SK-N-SH (cell line): ENCODE measurements around the gene UNC5CL. TPM values are rescaled to one million over a fixed set of nuclear protein-coding genes. Genes with fewer than 3 reads are reported as not detected.

Experiments
- CTCF ChIA-PET: fragments of 300-600, 350-600 bp; formaldehyde crosslinking; extraction: SDS; loops from one replicate; lab custom pipeline; 2021; lab: Yijun Ruan, JAX
- POLR2A ChIA-PET: fragments of 350-600 bp; sonication (Branson Sonifier 250); formaldehyde crosslinking; extraction: SDS; loops from one replicate; lab custom pipeline; 2020; ENCODE audit warnings: antibody characterized with exemption, inconsistent platforms; lab: Yijun Ruan, JAX
- DNase-seq: peaks from one replicate; pipeline ENCODE4 v3.0.0; 2012
- H2AFZ ChIP-seq: fragments of 200-600 bp; sonication (generic); 2 replicates; pipeline ENCODE4 v1.8.1; 2016; ENCODE audit warnings: antibody characterized with exemption, mild to moderate bottlenecking, low read depth
- H3F3A ChIP-seq: fragments of 200-600 bp; sonication (generic); replicated peaks from 2 replicates; pipeline ENCODE3; 2016; ENCODE audit warnings: antibody characterized with exemption, mild to moderate bottlenecking; ENCODE audit not compliant: insufficient read depth
- H3K27ac ChIP-seq, 2 experiments: fragments of 200-500 bp in 1 of 2; fragments of 200-600 bp in 1 of 2; sonication (Bioruptor generic) in 1 of 2; sonication (generic), shearing (Covaris generic) in 1 of 2; 2 replicates each; pipeline versions ENCODE4 v1.5.1 to v1.6.1; 2014 to 2016; ENCODE audit warnings: low read depth in 2 of 2, inconsistent platforms in 1 of 2, low read length in 1 of 2, mild to moderate bottlenecking in 1 of 2, mixed read lengths in 1 of 2
- H3K27me3 ChIP-seq: fragments of 200-600 bp; sonication (generic), shearing (Covaris generic); 2 replicates; pipeline ENCODE4 v1.6.1; 2016; ENCODE audit warnings: mixed run types; ENCODE audit not compliant: insufficient read depth
- H3K36me3 ChIP-seq, 2 experiments: fragments of 200-500 bp in 1 of 2; fragments of 200-600 bp in 1 of 2; sonication (Bioruptor generic) in 1 of 2; sonication (generic) in 1 of 2; replicated peaks in 1 of 2; 2 replicates each; pipeline versions ENCODE3 to v1.5.1; 2014 to 2016; ENCODE audit warnings: low read length in 1 of 2, mild to moderate bottlenecking in 1 of 2; ENCODE audit not compliant: insufficient read depth in 2 of 2, control insufficient read depth in 1 of 2
- H3K4me1 ChIP-seq, 2 experiments: fragments of 200-500 bp in 1 of 2; fragments of 200-600 bp in 1 of 2; sonication (Bioruptor generic) in 1 of 2; sonication (generic), shearing (Covaris generic) in 1 of 2; 2 replicates each; pipeline versions ENCODE4 v1.5.1 to v1.6.1; 2014 to 2016; ENCODE audit warnings: low read depth in 1 of 2, low read length in 1 of 2, mixed run types in 1 of 2; ENCODE audit not compliant: insufficient read depth in 2 of 2, control insufficient read depth in 1 of 2
- H3K4me2 ChIP-seq: fragments of 200-600 bp; sonication (generic), shearing (Covaris generic); 2 replicates; pipeline ENCODE4 v1.6.1; 2017; ENCODE audit warnings: mixed run types
- H3K4me3 ChIP-seq, 2 experiments: fragments of 200-500 bp in 1 of 2; fragments of 200-600 bp in 1 of 2; sonication (Bioruptor generic) in 1 of 2; sonication (generic), shearing (Covaris generic) in 1 of 2; 2 replicates each; pipeline versions ENCODE4 v1.5.1 to v1.8.1; 2014 to 2016; ENCODE audit warnings: low read depth in 2 of 2, inconsistent platforms in 1 of 2, low read length in 1 of 2, mild to moderate bottlenecking in 1 of 2, mixed read lengths in 1 of 2, moderate library complexity in 1 of 2
- H3K79me2 ChIP-seq: fragments of 200-600 bp; sonication (generic); 2 replicates; pipeline ENCODE4 v1.8.1; 2017; ENCODE audit warnings: mild to moderate bottlenecking; ENCODE audit not compliant: insufficient read depth
- H3K9ac ChIP-seq: fragments of 200-600 bp; sonication (generic); 2 replicates; pipeline ENCODE4 v1.6.1; 2017; ENCODE audit warnings: mixed run types
- H3K9me2 ChIP-seq: fragments of 200-600 bp; sonication (generic); 2 replicates; pipeline ENCODE4 v1.6.1; 2017; ENCODE audit warnings: mixed run types
- H3K9me3 ChIP-seq: fragments of 200-600 bp; sonication (generic); 2 replicates; pipeline ENCODE4 v1.6.1; 2017; ENCODE audit warnings: mixed run types, mild to moderate bottlenecking, moderate library complexity
- H4K20me1 ChIP-seq: fragments of 200-600 bp; sonication (generic); 2 replicates; pipeline ENCODE4 v1.6.1; 2017; ENCODE audit warnings: mild to moderate bottlenecking, mixed run types; ENCODE audit not compliant: insufficient read depth
- CTCF ChIP-seq: fragments of 200-600 bp; sonication (generic); IDR thresholded peaks from 2 replicates; pipeline ENCODE4 v1.6.1; 2017; ENCODE audit warnings: antibody characterized with exemption, mild to moderate bottlenecking, moderate library complexity
- ELF1 ChIP-seq: IDR thresholded peaks from 2 replicates; pipeline ENCODE4 v1.4.0; 2012
- EP300 ChIP-seq, 2 experiments: IDR thresholded peaks; 2 replicates each; pipeline versions ENCODE4 v1.4.0 to v1.6.1; 2012; ENCODE audit warnings: borderline replicate concordance in 1 of 2, low read depth in 1 of 2, low read length in 1 of 2
- EZH2phosphoT487 ChIP-seq: fragments of 200-600 bp; sonication (generic); IDR thresholded peaks from 2 replicates; pipeline ENCODE4 v1.6.1; 2017; ENCODE audit warnings: low read depth, mixed run types, mild to moderate bottlenecking, antibody characterized with exemption, moderate library complexity, borderline replicate concordance
- GABPA ChIP-seq: IDR thresholded peaks from 2 replicates; pipeline ENCODE4 v1.4.0; 2012; ENCODE audit warnings: low read depth, mild to moderate bottlenecking
- GATA2 ChIP-seq: sonication (generic); formaldehyde crosslinking; IDR thresholded peaks from 2 replicates; pipeline ENCODE4 v1.5.0; 2020; ENCODE audit warnings: mild to moderate bottlenecking, missing genetic modification reagents
- JUND ChIP-seq: IDR thresholded peaks from 2 replicates; pipeline ENCODE4 v1.4.0; 2012
- MXI1 ChIP-seq: IDR thresholded peaks from 2 replicates; pipeline ENCODE4 v1.6.1; 2012; ENCODE audit warnings: mild to moderate bottlenecking, low read depth, low read length, improper control_type of control experiment
- POLR2AphosphoS5 ChIP-seq: IDR thresholded peaks from 2 replicates; pipeline ENCODE4 v1.6.1; 2012; ENCODE audit warnings: low read depth, low read length
- RAD21 ChIP-seq: IDR thresholded peaks from 2 replicates; pipeline ENCODE4 v1.6.1; 2012; ENCODE audit warnings: mild to moderate bottlenecking, low read length
- RFX5 ChIP-seq: IDR thresholded peaks from 2 replicates; pipeline ENCODE4 v1.6.1; 2012; ENCODE audit warnings: mild to moderate bottlenecking, improper control_type of control experiment, low read length
- TEAD4 ChIP-seq: IDR thresholded peaks from 2 replicates; pipeline ENCODE4 v1.4.0; 2012; ENCODE audit warnings: mild to moderate bottlenecking, borderline replicate concordance; ENCODE audit not compliant: insufficient read depth
- YY1 ChIP-seq: IDR thresholded peaks from 2 replicates; pipeline ENCODE4 v1.4.0; 2012; ENCODE audit warnings: low read depth, mild to moderate bottlenecking
- WGBS: methylation state at CpG from one replicate; pipeline ENCODE4 v1.1.6; 2017; ENCODE audit warnings: low lambda C conversion rate; 5-methylcytosine and 5-hydroxymethylcytosine counted together
- polyA plus RNA-seq, 3 experiments: library from polyadenylated mRNA; depleted of rRNA; stranded (reverse); fragments of >200 nt; gene quantifications; 2 replicates each; pipeline ENCODE4 v1.2.3, GENCODE V29; 2012
- TF ChIP-seq, protein P1 (sequence below): IDR thresholded peaks from 2 replicates; pipeline ENCODE4 v1.4.0; 2012; ENCODE audit warnings: low read depth
- TF ChIP-seq, protein P2 (sequence below): IDR thresholded peaks from 2 replicates; pipeline ENCODE4 v1.4.0; 2012; ENCODE audit warnings: low read depth, borderline replicate concordance

UNC5CL gene
- polyA plus RNA-seq, 1 of the 3 experiments (the other 2 are of a cell fraction): 0.10 TPM

- Histone ChIP-seq H3K27ac (no peak overlapping the region), H3K9ac (no peak overlapping the region), H3K4me2 (no peak overlapping the region), H3K79me2 (no peaks in the 10 kb centered on the region), H3K27me3 (no peaks in the 10 kb centered on the region), H3K9me2 (no peaks in the 10 kb centered on the region), H2AFZ (no peak overlapping the region), H3K4me3 (no peak overlapping the region), H3K36me3 (no peaks in the 10 kb centered on the region), H3F3A (no peaks in the 10 kb centered on the region), H3K9me3 (no peaks in the 10 kb centered on the region), H3K4me1 (no peaks in the 10 kb centered on the region; a peak in 1 of 4 replicates), H4K20me1 (no peaks in the 10 kb centered on the region)
- CTCF ChIA-PET: interaction anchor here (1.3 to 4.2 kb wide), 7 partner anchors 12 to 1059 kb away, joined by 3 to 30 read pairs (median 4); partner anchors contain the start of gene APOBEC2
- no peak for DNase-seq
- TF ChIP-seq GATA2 (CRISPR knock-in tag) (no peak), YY1 (no peak), MXI1 (no peak), POLR2AphosphoS5 (no peak), JUND (no peak), GABPA (no peak), TEAD4 (no peak), EZH2phosphoT487 (no peak), RAD21 (no peak), CTCF (no peak), EP300 (IDR thresholded peaks at IDR 0.05; ENCODE audit: borderline replicate concordance in 1 of 2, low read depth in 1 of 2, low read length in 1 of 2) (no peak)
- TF ChIP-seq, protein P1, sequence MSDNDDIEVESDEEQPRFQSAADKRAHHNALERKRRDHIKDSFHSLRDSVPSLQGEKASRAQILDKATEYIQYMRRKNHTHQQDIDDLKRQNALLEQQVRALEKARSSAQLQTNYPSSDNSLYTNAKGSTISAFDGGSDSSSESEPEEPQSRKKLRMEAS: no peak
- TF ChIP-seq, protein P2, sequence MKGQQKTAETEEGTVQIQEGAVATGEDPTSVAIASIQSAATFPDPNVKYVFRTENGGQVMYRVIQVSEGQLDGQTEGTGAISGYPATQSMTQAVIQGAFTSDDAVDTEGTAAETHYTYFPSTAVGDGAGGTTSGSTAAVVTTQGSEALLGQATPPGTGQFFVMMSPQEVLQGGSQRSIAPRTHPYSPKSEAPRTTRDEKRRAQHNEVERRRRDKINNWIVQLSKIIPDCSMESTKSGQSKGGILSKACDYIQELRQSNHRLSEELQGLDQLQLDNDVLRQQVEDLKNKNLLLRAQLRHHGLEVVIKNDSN: no peak
- WGBS: 45% methylated on average over 6 of the region's 6 CpGs
- POLR2A ChIA-PET: interaction anchor here (1.3 kb wide), 1 partner anchor 10 kb away, joined by 5 read pairs; no protein-coding TSS in a partner anchor
Measured at GRCh38 chr6:41040101-41040939, 1.3 kb upstream of the UNC5CL start.

DNA sequence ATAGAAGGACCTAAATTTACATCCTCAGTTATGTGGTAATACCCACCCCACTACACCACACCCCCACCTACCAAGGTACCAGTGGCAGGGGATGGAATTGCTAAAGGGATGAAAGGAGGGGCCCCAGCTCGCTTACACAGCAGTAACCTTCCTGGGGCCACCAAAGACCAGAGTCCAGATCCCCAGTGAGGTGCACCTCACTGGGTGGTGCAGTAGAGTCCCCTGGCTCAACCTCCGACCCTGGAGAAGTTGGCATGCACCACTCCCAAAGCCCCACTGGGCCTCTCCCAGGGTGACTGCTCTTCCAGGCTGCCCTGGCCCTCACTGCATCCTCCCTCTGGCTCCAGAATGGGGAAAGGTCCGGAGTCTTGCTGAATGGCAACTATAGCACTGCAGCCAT is 816 bp downstream of the UNC5CL start:
- Histone ChIP-seq H2AFZ (no peak overlapping the region), H3F3A (no peaks in the 10 kb centered on the region), H3K4me3 (no peak overlapping the region), H3K27ac (no peak overlapping the region), H3K36me3 (no peaks in the 10 kb centered on the region), H3K9me2 (no peaks in the 10 kb centered on the region), H3K27me3 (no peaks in the 10 kb centered on the region), H3K9ac (no peak overlapping the region), H3K79me2 (no peaks in the 10 kb centered on the region), H4K20me1 (no peaks in the 10 kb centered on the region), H3K9me3 (no peaks in the 10 kb centered on the region)
- ChIA-PET POLR2A (interaction anchor here (0.6 kb wide), 1 partner anchor 1725 kb away, joined by 4 read pairs; no protein-coding TSS in a partner anchor), CTCF (interaction anchor here (2.5 to 3.0 kb wide), 2 partner anchors 10 to 11 kb away, joined by 10 to 26 read pairs; no protein-coding TSS in a partner anchor)
- 17% methylated on average over 1 of the region's 3 CpGs for WGBS
- no peak for DNase-seq
- TF ChIP-seq GABPA (no peak), ELF1 (no peak), RFX5 (no peak)
- TF ChIP-seq, all 33 proteins: peak for 0
- Histone ChIP-seq H3K4me2 (no peak overlapping the region), H3K4me1 (no peaks in the 10 kb centered on the region; a peak in 1 of 4 replicates)
